GM23338 (cell line): Measurements from ENCODE around the gene GSG1L. TPM values are rescaled to one million over a fixed set of nuclear protein-coding genes. Genes with fewer than 3 reads are reported as not detected.

Experiments used
- ATAC-seq: fragments of 200-7000 bp; cut with Tn5 transposase; 3 replicates; pipeline ENCODE4 v1.9.1; 2020
- DNase-seq: peaks from one replicate; pipeline ENCODE4 v3.0.0-alpha.2; 2015; ENCODE audit warnings: low spot score
- H2AFZ ChIP-seq: fragments of 200-600 bp; sonication (generic); 2 replicates; pipeline ENCODE4 v1.8.0; 2016; ENCODE audit warnings: antibody characterized with exemption, mild to moderate bottlenecking, moderate library complexity
- H3F3A ChIP-seq: fragments of 200-600 bp; sonication (generic); replicated peaks from 2 replicates; pipeline ENCODE4 v1.8.0; 2017; ENCODE audit warnings: antibody characterized with exemption, mixed run types, low read depth
- H3K27ac ChIP-seq: fragments of 200-600 bp; sonication (generic); 2 replicates; pipeline ENCODE4 v1.6.1; 2016; ENCODE audit warnings: low read depth
- H3K27me3 ChIP-seq: fragments of 200-600 bp; sonication (generic); 2 replicates; pipeline ENCODE4 v1.8.0; 2016; ENCODE audit warnings: mild to moderate bottlenecking, mixed run types, moderate library complexity; ENCODE audit not compliant: insufficient read depth
- H3K36me3 ChIP-seq: fragments of 200-600 bp; sonication (generic); 2 replicates; pipeline ENCODE4 v1.8.0; 2016; ENCODE audit warnings: mild to moderate bottlenecking; ENCODE audit not compliant: insufficient read depth
- H3K4me1 ChIP-seq: fragments of 200-600 bp; sonication (generic); 2 replicates; pipeline ENCODE4 v1.8.0; 2016; ENCODE audit warnings: mild to moderate bottlenecking, moderate library complexity; ENCODE audit not compliant: insufficient read depth
- H3K4me2 ChIP-seq: fragments of 200-600 bp; sonication (generic); 2 replicates; pipeline ENCODE4 v1.7.1; 2017; ENCODE audit warnings: mixed run types
- H3K4me3 ChIP-seq: fragments of 200-600 bp; sonication (generic); 2 replicates; pipeline ENCODE4 v1.6.1; 2016; ENCODE audit warnings: mixed run types
- H3K79me2 ChIP-seq: fragments of 200-600 bp; sonication (generic); replicated peaks from 2 replicates; pipeline ENCODE4 v1.8.0; 2017; ENCODE audit warnings: mild to moderate bottlenecking; ENCODE audit not compliant: insufficient read depth
- H3K9me2 ChIP-seq: fragments of 200-600 bp; sonication (generic); 2 replicates; pipeline ENCODE4 v1.8.0; 2017; ENCODE audit not compliant: insufficient read depth
- H4K20me1 ChIP-seq: fragments of 200-600 bp; sonication (generic); replicated peaks from 2 replicates; pipeline ENCODE4 v1.8.0; 2017; ENCODE audit warnings: mild to moderate bottlenecking; ENCODE audit not compliant: insufficient read depth
- H3K27ac Mint-ChIP-seq: 2 replicates; pipeline ENCODE4 v1.8.0; 2020; ENCODE audit warnings: inconsistent platforms, mild to moderate bottlenecking, moderate library complexity, mixed read lengths
- H3K27me3 Mint-ChIP-seq: 3 replicates; pipeline ENCODE4 v1.8.0; 2022; ENCODE audit warnings: low read depth, mild to moderate bottlenecking, moderate library complexity, mixed read lengths, inconsistent platforms; ENCODE audit not compliant: insufficient read depth, poor library complexity
- H3K36me3 Mint-ChIP-seq: 3 replicates; pipeline ENCODE4 v1.8.0; 2021; ENCODE audit warnings: low read depth, mild to moderate bottlenecking, inconsistent platforms, moderate library complexity, mixed read lengths
- H3K4me1 Mint-ChIP-seq: 3 replicates; pipeline ENCODE4 v1.8.0; 2020; ENCODE audit warnings: mild to moderate bottlenecking, inconsistent platforms, mixed read lengths
- H3K4me3 Mint-ChIP-seq: 3 replicates; pipeline ENCODE4 v1.8.0; 2021; ENCODE audit warnings: moderate library complexity, mild to moderate bottlenecking, inconsistent platforms, mixed read lengths
- H3K9me3 Mint-ChIP-seq: 3 replicates; pipeline ENCODE4 v1.8.0; 2020; ENCODE audit warnings: moderate library complexity, mild to moderate bottlenecking, inconsistent platforms, mixed read lengths
- CREB1 ChIP-seq: fragments of 250-450 bp; sonication (Bioruptor Pico); IDR thresholded peaks from 2 replicates; pipeline ENCODE4 v1.5.0; 2020; ENCODE audit warnings: low read depth, mild to moderate bottlenecking, moderate library complexity
- JUNB ChIP-seq: IDR thresholded peaks from one replicate; pipeline ENCODE4 v1.6.1; 2016; ENCODE audit warnings: antibody characterized with exemption; ENCODE audit not compliant: unreplicated experiment
- NANOG ChIP-seq: IDR thresholded peaks from 2 replicates; pipeline ENCODE4 v1.6.1; 2016; ENCODE audit warnings: antibody characterized with exemption, borderline replicate concordance
- POLR2AphosphoS5 ChIP-seq: IDR thresholded peaks from 2 replicates; pipeline ENCODE4 v1.6.1; 2016; ENCODE audit warnings: antibody characterized with exemption, low read depth
- STAT1 ChIP-seq: IDR thresholded peaks from one replicate; pipeline ENCODE4 v1.6.1; 2016; ENCODE audit warnings: antibody characterized with exemption; ENCODE audit not compliant: unreplicated experiment
- ZNF114 ChIP-seq: fragments of 250-450 bp; sonication (Bioruptor Pico); IDR thresholded peaks from 2 replicates; pipeline ENCODE4 v1.5.0; 2020; ENCODE audit warnings: mild to moderate bottlenecking, moderate library complexity
- polyA plus RNA-seq: library from polyadenylated mRNA; unstranded; fragments of >200 nt; fragmentation: Nextera tagmentation; extraction: Ambion mirVana; gene quantifications from 2 replicates; pipeline ENCODE4 v1.2.1, GENCODE V29; 2016
- total RNA-seq: library from RNA; depleted of rRNA; stranded (reverse); fragments of >200 nt; shearing (Covaris generic); gene quantifications from 2 replicates; pipeline ENCODE4 v1.2.3, GENCODE V29; 2014
- TF ChIP-seq, protein P1 (sequence below): IDR thresholded peaks from 2 replicates; pipeline ENCODE4 v1.6.1; 2016; ENCODE audit warnings: antibody characterized with exemption
- TF ChIP-seq, protein P2 (sequence below): IDR thresholded peaks from one replicate; pipeline ENCODE4 v1.6.1; 2018; ENCODE audit warnings: antibody characterized with exemption; ENCODE audit not compliant: unreplicated experiment

The GSG1L gene
- total and polyA plus RNA-seq, 2 experiments from 2014 or later = 0.36 to 0.63 TPM

DNA sequence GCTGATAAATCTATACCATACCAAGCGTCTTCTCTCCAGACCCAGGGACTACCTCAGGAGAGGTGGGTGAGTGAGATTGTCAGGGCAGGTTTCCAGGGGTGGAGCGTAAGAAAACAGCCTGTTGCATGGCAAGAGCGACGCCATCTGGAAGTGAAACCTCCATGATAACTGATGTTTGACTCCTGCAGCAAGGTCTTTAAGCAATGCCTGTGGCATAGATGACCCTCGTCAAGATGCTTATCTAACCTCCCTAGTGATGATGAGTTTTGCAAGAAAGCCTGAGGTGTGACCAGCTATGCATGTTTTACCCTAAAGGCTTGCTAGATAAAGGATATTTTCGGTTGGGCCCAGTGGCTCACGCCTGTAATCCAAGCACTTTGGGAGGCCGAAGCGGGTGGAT lies 71.6 kb downstream of the GSG1L start:
- Mint-ChIP-seq H3K27me3 (peaks cover 3% of the 10 kb centered on the region), H3K4me3 (no peak overlapping the region), H3K4me1 (no peaks in the 10 kb centered on the region), H3K36me3 (peaks cover 12% of the 10 kb centered on the region; the same call in 2 of the 3 replicates), H3K9me3 (peaks cover 37% of the 10 kb centered on the region), H3K27ac (no peak overlapping the region)
- Histone ChIP-seq H3K79me2 (no peaks in the 10 kb centered on the region), H3K4me2 (no peak overlapping the region), H4K20me1 (no peaks in the 10 kb centered on the region), H3F3A (no peaks in the 10 kb centered on the region), H3K9me2 (0 out of 2 replicates have a peak, but pooled peaks cover 5% of the 10 kb centered on the region), H3K36me3 (peaks cover 9% of the 10 kb centered on the region; the same call in 1 of the 2 replicates), H3K4me1 (no peaks in the 10 kb centered on the region), H2AFZ (no peak overlapping the region), H3K27me3 (no peaks in the 10 kb centered on the region), H3K27ac (no peak overlapping the region), H3K4me3 (no peak overlapping the region)
- TF ChIP-seq POLR2AphosphoS5 (no peak), NANOG (no peak), CREB1 (CRISPR knock-in tag) (no peak), ZNF114 (no peak), JUNB (no peak), STAT1 (no peak)
- TF ChIP-seq, protein P1, sequence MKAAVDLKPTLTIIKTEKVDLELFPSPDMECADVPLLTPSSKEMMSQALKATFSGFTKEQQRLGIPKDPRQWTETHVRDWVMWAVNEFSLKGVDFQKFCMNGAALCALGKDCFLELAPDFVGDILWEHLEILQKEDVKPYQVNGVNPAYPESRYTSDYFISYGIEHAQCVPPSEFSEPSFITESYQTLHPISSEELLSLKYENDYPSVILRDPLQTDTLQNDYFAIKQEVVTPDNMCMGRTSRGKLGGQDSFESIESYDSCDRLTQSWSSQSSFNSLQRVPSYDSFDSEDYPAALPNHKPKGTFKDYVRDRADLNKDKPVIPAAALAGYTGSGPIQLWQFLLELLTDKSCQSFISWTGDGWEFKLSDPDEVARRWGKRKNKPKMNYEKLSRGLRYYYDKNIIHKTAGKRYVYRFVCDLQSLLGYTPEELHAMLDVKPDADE = no peak
- TF ChIP-seq, protein P2, sequence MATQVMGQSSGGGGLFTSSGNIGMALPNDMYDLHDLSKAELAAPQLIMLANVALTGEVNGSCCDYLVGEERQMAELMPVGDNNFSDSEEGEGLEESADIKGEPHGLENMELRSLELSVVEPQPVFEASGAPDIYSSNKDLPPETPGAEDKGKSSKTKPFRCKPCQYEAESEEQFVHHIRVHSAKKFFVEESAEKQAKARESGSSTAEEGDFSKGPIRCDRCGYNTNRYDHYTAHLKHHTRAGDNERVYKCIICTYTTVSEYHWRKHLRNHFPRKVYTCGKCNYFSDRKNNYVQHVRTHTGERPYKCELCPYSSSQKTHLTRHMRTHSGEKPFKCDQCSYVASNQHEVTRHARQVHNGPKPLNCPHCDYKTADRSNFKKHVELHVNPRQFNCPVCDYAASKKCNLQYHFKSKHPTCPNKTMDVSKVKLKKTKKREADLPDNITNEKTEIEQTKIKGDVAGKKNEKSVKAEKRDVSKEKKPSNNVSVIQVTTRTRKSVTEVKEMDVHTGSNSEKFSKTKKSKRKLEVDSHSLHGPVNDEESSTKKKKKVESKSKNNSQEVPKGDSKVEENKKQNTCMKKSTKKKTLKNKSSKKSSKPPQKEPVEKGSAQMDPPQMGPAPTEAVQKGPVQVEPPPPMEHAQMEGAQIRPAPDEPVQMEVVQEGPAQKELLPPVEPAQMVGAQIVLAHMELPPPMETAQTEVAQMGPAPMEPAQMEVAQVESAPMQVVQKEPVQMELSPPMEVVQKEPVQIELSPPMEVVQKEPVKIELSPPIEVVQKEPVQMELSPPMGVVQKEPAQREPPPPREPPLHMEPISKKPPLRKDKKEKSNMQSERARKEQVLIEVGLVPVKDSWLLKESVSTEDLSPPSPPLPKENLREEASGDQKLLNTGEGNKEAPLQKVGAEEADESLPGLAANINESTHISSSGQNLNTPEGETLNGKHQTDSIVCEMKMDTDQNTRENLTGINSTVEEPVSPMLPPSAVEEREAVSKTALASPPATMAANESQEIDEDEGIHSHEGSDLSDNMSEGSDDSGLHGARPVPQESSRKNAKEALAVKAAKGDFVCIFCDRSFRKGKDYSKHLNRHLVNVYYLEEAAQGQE = no peak
- no peak for DNase-seq
- no peak for ATAC-seq

DNA sequence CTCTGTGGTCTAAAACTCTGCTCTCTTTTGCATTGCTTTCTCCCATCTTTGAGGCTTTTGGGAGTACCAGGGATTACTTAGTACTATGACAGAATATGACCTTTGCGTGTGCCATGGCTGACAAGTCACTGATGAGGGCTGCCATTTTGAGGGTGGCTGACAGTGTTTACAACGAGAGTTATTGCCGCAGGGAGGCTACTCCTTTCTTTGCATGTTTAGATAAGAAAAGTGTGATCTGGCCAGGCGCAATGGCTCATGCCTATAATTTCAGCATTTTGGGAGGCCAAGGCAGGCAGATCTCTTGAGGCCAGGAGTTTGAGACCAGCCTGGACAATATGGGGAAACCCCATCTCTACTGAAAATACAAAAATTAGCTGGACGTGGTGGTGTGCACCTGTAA lies 77.5 kb downstream of the GSG1L start:
- Mint-ChIP-seq H3K4me3 (no peak overlapping the region), H3K4me1 (no peaks in the 10 kb centered on the region), H3K9me3 (peaks cover 6% of the 10 kb centered on the region; the same call in 2 of the 3 replicates), H3K27me3 (peaks cover 3% of the 10 kb centered on the region), H3K27ac (no peak overlapping the region), H3K36me3 (no peaks in the 10 kb centered on the region)
- Histone ChIP-seq H4K20me1 (no peaks in the 10 kb centered on the region), H3K79me2 (no peaks in the 10 kb centered on the region), H3K36me3 (no peaks in the 10 kb centered on the region), H3K4me2 (no peak overlapping the region), H3K4me1 (no peaks in the 10 kb centered on the region), H3K27me3 (no peaks in the 10 kb centered on the region), H3K4me3 (no peak overlapping the region), H3K27ac (no peak overlapping the region), H3K9me2 (no peaks in the 10 kb centered on the region), H2AFZ (no peak overlapping the region), H3F3A (no peaks in the 10 kb centered on the region)
- ATAC-seq = no peak
- TF ChIP-seq, protein P1 = no peak
- no peak for TF ChIP-seq ZNF114
- TF ChIP-seq STAT1 = no peak
- no peak for DNase-seq
